ENCODE results near the gene SEPTIN8.
A peak's percentile ranks its signal among the peaks of the same experiment; 100 is the strongest.

The SEPTIN8 gene

DNA sequence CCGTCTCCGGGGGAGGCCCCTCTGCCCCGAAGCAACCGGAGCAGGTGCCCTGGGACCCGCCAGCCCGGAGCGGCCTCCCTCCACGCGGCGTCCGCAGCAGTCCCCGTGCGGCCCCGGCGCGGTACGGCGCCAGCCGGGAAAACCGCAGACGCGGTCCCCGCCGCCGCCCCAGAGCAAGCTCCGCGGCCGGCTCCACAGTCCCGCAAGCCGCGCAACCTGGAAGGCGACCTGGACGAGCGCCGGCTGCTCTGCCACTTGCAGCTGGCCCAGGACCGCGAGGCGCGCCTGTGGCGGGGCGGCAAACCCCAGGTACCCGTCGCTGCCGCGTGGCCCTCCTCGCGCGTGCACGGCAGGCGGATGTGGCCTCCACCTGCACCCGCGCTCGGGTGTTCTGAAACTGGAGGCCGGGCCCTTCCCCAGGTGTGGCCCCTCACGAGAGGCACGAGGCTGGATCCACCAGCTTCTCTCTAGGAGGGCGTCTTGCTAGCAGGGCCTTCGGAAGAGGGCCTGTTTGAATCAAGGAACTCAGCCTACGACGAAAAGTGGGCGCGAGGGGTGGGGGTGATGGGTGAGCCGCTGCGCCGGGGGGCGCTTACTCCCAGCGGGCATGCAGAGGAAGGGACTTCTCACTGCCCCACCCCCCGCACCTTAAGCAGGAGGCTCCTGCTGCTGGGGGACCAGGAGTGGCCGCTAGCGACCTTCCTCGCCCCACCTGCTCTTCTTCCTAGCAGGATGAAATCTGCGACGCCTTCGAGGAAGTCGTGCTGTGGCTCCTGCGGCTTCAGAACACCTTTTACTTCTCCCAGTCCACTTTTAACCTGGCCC, 29.2 kb downstream of the SEPTIN8 start:
- peak; percentile 33 for DNase-seq

DNA sequence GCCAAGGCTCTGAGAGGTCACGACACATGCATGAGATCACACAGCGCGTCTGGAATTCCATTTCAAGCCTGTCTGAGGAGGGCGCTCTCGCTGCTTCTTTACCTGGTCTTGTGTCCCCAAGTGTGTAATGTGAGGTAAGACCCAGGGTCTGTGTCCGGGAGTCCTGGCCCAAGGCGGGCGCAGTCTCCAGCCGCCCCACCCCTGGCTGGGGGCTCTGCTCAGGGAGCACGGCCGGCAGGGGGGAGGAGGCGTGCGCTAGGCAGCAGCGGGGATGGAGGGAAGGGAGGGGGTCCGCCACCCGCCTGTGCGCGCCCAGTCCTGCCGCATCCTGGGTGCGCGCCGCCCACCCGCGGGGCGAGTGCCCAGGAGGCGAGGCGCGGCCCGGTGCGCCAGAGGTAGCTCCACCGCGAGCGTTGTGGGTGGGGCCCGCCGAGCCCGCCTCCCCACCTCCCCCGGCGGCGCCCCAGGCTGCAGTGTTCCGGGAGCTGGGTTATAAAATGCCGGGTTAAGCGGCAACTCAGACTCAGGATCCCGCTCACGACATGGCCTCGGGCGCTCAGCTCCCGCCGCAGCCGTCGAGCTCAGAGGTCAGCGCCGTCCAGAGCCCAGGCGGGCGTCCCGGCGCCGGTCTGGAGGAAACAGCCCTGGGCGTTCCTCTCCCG, 30.0 kb downstream of the SEPTIN8 start, which contains the start of gene CCNI2:
Gene CCNI2 (plus strand): TSS at position 473 of the 662 bp plus-strand sequence. CDS start 70 bp downstream, at position 543.
- peak; percentile 61 for DNase-seq

DNA sequence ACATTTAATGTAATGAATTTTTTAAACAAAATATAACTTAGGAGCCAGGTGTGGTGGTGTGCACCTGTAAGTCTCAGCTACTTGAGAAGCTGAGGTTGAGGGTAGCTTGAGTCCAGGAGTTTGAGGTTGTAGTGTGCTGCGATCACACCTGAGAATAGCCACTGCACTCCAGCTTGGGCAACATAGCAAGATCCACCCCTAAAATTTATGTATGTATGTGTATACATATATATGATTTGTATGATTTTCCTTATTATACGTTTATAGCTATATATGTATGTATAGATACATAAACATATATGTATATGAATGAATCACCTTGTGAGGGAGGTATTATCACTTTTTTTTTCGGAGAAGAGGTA, 30.5 kb downstream of the SEPTIN8 start:
- no peak for DNase-seq

DNA sequence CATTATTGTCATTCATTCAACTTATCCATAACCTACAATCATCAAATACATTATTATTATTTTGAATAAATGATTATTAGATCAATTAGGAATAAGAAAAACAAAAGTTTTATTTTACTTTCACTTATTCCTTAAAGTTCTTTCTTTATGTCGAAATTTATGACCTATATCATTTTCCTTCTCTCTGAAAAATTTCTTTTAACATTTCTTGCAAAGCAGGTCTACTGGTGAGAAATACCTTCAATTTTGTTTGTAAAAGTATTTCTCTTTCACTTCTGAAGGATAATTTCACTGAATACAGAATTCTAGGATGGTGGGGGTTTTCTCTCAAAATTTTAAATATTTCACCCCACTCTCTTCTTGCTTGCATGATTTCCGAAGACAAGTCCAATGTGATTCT, 32.4 kb downstream of the SEPTIN8 start:
- DNase-seq: no peak

DNA sequence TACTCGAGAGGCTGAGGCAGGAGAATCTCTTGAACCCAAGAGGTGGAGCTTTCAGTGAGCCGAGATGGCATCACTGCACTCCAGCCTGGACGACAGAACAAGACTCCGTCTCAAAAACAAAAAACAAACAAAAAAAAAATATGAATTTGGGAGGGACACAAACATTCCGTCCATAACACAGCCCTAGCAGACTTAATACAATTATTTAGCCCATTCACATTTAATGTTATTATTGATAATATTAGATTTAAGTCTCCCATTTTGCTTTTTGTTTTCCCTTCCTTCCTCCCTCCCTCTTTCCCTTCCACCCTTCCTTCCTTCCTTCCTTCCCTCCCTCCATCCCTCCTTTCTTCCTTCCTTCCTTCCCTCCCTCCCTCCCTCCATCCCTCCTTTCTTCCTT, 34.4 kb downstream of the SEPTIN8 start:
- DNase-seq: no peak

DNA sequence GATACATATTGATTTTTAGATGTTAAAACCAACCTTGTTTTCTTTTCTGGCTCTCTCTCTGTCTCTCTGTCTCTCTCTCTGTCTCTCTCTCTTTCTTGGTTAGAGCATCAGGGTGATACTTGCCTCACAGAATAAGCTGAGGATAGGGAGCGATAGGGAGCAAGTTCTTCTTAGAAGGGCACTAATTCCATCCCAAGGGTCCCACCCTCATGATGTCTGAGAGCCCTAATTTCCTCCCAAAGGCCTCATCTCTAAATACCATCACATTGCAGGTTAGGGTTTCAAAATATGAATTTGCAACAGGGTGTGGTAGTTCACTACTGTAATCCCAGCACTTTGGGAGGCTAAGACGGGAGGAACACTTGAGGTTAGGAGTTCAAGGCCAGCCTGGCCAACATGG, 34.9 kb downstream of the SEPTIN8 start:
- no peak for DNase-seq

DNA sequence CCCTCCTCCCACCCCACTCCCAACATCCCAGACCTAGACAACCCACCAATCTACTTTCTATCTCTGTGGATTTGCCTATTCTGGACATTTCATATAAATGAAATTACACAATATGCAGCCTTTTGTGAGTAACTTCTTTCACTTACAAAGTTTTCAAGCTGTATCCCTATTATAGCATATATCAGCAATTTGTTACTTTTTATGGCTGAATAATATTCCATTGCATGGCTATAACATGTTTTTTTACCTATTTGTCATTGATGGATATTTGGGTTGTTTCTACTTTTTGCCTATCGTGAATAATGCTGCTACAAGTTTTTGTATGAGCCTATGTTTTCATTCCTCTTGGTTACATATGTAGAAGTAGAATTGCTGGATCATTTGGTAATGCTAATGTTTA, 37.8 kb downstream of the SEPTIN8 start:
- DNase-seq: no peak

DNA sequence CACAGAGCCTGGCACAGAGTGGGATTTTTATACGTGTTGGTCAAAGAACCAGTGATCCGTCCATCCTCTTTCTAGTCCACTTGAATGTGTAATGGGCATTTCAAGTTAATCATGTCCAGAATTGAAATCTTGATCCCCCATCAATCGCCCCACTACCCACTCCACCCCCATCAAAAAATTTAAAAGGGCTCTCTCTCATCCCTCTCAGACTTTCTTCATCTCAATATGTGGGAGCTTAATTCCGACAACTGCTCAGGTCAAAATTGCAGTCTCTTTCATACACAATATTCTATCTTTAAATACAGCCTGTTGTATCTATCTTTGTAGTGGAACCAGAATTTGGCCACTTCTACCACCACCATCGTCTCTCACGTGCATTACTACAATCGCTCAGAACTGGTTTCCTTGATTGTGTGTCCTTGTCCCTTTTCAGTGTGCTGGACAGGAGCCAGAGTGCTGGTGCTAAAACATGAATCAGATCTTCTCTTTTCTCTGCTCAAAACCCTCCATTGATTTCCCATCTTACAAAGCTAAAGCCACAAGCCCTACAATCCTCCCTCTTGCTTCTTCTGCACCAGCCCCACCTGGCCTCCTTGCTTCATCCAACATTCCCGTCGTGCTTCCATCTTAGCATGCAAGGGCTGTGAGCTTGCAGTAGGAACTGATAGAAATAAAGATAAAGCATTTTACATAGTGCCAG, 38.9 kb downstream of the SEPTIN8 start:
- DNase-seq: no peak

DNA sequence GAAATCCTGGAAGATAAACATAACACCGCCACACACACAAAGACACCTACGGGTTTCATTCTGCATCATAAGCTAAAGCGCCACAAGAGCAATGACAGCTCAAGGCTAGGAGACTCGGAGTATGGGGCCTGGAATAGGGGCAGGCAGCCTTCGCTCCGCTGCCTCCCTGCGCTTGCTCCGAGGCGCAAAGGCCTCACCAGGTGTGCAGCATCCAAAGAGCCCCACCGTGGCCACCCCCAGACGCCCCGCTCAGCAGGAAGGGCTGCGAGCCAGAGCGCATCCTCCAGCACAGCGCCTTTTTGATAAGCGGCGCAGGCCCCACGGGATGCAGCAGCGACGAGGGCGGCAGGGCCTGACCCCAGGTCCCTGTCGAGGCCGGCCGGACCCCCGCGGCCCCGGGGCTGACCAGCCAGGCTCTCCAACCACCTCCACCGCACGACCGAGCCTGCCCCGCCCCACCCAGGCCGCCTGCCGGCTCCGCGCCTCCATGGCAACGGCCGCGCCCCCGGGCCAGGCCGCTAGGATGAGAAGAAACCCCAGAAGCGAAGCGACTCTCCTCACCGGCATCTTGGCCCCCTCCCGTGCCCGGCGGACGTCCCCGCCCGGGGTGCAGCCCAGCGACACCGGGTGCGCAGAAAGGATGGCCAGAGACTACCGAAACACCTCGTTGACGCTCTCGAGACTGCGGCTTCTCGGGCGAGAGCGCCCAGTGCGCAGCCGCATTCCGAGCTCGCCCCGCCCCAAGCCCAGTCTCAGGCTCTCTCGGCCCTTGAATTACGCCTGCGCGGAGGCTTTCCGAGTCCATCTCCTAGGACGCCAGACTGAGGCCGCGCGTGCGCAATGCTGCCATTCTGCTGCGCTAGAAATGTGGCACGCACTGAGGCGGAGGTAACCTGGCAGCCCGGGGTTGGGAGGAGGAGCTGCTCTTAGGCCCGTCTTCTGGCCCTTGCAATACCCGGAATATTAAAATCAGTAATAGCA, 39.9 kb downstream of the SEPTIN8 start, which contains the start of gene KIF3A:
Gene KIF3A (minus strand): TSS at position 694 of the 981 bp plus-strand sequence. CDS start 127 bp downstream, at position 567.
- peak; percentile 99 for DNase-seq

DNA sequence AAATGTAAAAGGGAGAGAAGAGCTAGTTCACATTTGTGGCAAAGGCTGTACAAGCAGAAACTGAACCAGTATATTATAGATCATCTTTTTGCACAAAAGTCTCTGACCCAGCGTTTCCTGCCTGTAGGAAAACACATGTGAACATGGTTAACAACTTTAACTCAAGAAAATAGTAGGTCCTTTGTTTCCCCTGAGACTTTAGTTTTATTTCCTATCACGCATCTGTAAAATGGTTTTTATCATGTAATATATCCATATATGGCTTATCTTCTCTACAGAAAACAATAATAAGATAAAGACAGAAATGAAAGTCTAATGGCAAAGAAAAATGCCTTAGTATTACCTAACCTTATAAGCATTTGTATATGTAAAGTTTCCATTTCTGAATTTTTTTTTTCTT, 42.4 kb downstream of the SEPTIN8 start:
- no peak for DNase-seq

DNA sequence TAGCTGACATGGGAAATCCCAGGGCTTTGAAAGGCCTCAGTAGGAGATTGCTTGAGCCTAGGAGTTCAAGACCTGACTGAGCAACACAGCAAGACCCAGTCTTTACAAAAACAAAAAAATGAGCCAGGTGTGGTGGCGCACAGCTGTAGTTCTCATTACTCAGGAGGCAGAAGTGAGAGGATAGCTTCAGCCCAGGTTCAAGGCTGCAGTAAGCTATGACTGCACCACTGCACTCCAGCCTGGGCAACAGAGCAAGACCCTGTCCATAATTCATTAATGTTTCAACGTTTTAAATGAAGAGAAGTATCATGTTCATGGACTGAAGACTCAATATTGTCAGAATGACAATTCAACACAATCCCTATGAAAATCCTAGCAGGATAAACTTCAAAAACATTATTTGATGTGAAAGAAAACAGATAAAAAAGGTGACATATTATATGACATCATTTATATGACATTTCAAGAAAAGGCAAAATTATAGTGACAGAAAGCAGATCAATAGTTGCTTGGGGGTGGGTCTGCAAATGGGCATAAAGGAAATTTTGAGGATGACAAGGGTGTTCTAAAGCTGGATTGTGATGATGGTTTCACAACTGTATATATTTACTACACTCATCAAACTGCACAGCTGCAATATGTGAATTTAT, 43.4 kb downstream of the SEPTIN8 start:
- DNase-seq: no peak

DNA sequence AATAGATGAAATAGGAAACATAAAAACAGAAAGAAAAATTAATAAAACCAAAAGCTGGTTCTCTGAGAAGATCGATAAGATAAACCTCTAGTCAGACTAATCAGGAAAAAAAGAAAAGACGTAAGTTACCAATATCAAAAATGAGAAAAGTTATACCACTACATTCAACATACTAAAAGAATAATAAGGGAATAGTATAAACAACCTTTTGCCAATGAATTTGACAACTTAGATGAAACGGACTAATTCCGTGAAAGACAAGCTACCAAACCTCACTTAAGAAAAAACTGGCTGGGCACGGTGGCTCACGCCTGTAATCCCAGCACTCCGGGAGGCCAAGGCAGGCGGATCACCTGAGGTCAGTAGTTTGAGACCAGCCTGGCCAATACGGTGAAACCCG, 47.1 kb downstream of the SEPTIN8 start:
- DNase-seq: no peak

DNA sequence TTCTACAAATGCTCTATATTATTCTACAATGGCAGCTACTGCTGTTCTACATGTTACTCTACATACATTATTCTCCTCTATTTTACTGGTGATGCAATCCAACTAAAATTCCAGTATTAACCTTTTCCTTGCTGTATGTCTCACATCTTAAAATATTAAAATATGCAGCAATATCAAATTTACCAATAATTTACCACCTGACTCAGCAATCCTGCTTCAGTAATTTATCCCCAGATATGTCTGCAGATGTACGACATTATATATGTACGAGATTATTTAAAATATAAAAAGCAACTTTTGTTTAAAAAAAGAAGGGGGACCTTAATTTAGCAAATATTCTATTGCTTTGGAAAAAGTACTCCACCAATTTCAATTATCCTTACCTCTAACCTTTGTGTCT, 51.3 kb downstream of the SEPTIN8 start:
- DNase-seq: no peak

DNA sequence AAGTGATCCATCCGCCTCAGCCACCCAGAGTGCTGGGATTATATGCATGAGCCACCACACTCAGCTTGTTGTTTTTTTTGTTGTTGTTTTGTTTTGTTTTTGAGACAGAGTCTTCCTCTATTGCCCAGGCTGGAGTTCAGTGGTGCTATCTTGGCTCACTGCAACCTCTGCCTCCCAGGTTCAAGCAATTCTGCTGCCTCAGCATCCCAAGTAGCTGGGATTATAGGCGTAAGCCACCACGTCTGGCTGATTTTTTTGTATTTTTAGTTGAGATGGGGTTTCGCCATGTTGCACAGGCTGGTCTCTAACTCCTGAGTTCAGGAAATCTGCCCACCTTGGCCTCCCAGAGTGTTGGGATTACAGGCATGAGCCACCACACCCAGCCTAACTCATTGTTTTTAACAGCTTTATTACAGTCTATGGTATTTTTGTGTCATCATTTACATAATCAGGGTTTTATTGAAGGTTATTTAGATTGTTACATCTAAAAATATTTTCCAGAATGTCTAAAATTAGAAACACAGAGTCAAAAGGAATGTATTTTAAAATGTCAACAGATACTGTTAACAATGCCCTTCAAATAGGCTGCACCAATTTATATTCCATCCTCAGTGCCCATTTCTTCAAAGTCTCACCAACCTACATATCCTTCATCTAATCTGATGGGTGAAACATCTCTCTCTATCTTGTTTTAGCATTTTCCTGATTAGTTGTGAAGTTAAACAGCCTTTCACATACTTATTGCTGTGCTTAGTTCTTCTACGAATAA, 58.3 kb downstream of the SEPTIN8 start:
- no peak for DNase-seq

DNA sequence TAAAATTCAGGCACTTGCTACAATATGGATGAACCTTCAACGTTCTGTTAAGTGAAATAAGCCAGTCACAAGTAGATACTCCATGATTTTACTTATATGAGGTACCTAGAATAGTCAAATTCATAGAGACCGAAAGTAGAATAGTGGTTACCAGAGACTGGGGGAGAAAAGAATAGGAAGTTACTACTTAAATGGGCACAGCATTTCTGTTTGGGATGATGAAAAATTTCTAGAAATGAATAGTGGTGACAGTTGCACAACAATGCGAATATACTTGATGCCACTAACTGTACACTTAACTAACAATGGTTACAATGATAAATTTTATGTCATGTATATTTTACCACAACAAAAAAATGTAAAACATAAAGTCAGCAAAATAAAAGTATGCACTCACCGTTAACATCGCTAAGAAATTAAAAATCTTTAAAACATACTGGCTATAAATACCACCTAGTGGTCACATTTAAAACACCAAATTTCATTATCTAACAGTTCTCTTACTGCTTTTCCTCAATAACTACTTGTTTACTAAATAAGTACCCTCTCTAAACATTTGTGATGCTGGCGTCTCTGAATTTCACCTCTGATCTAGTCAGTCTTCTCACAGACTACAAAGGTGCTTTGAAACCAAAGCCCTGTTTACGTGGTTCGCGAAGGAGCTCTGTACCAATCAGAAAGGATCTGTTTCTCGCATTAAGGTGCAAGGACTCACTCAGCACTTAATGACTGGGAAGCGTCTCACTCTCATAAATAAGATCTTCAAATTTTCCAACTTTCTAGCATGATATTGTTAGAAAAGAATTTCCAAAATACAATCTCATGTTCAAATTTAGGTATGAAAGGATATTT, 62.4 kb downstream of the SEPTIN8 start:
- DNase-seq: no peak

DNA sequence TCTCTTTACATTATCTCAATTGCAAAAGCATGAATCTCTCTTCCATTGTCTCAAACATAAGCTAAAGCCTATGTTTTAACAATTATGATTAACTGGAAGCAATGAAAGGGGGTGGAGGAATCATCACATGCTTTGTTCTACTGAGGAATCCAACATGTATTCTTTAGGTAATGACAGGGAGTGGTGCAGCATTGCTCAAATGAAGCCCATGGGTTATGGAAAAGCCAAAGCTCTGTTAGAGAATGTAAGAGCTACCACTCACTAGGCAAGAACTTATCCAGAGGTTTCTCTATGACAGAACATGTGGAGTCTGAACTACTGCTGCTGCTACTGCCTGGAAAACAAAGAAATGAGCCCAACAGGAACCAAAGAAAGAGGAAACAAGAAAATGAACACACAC, 68.4 kb downstream of the SEPTIN8 start:
- no peak for DNase-seq

DNA sequence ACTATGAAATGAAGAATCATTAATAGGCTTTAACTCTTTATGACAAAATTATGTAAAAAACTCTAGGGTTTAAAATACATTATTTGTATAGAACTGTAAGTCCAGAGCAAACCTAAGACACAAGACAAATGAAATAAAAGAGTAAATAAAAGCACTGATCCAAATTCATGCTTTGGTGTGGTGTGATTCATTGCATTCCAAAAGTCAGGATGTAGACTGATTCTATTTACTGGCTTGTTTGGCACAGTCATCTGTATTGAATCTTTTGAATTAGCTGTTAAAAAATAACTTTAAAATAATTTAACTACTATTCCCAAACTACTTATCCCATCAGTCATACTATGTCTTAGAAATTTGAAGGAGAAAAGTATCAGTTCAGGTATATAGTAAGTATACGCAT, 72.2 kb downstream of the SEPTIN8 start:
- no peak for DNase-seq

All from CD4-positive, alpha-beta T cell treated with Interleukin-15 for 1 hour (primary cell).